Tibial nerve (tissue), 4 donors: Measurements from ENCODE around the gene PCDHA12.

Experiments
- EP300 ChIP-seq, 2 donors: sonication (generic); formaldehyde crosslinking; IDR thresholded peaks; one replicate each; pipeline ENCODE4 v1.6.1; 2017; ENCODE audit warnings: antibody characterized with exemption in 2 of 2, mild to moderate bottlenecking in 1 of 2
- POLR2A ChIP-seq, 2 donors: fragments of 450-650 bp; IDR thresholded peaks; one replicate each; pipeline ENCODE4 v1.6.1; 2017; ENCODE audit warnings: antibody characterized with exemption in 2 of 2, mild to moderate bottlenecking in 2 of 2, moderate library complexity in 2 of 2
- TF ChIP-seq, protein P1 (sequence below), 5 experiments: fragments of 200-600 bp in 3 of 5; fragments of 450-650 bp in 2 of 5; sonication (generic) in 3 of 5; IDR thresholded peaks; one replicate each; pipeline ENCODE4 v1.5.1; 2016 to 2019; ENCODE audit warnings: antibody characterized with exemption in 5 of 5, mild to moderate bottlenecking in 3 of 5, moderate library complexity in 2 of 5

GRCh38 chr5:140835622-140836510 lies 39.2 kb upstream of the PCDHA12 start:
- TF ChIP-seq POLR2A (IDR thresholded peaks at IDR 0.05): no peak
- TF ChIP-seq, protein P1, sequence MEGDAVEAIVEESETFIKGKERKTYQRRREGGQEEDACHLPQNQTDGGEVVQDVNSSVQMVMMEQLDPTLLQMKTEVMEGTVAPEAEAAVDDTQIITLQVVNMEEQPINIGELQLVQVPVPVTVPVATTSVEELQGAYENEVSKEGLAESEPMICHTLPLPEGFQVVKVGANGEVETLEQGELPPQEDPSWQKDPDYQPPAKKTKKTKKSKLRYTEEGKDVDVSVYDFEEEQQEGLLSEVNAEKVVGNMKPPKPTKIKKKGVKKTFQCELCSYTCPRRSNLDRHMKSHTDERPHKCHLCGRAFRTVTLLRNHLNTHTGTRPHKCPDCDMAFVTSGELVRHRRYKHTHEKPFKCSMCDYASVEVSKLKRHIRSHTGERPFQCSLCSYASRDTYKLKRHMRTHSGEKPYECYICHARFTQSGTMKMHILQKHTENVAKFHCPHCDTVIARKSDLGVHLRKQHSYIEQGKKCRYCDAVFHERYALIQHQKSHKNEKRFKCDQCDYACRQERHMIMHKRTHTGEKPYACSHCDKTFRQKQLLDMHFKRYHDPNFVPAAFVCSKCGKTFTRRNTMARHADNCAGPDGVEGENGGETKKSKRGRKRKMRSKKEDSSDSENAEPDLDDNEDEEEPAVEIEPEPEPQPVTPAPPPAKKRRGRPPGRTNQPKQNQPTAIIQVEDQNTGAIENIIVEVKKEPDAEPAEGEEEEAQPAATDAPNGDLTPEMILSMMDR (IDR thresholded peaks at IDR 0.05): no peak
- no peak for TF ChIP-seq EP300 (IDR thresholded peaks at IDR 0.05)
